RWPE2 (cell line): ENCODE results near the gene FAM13B.
A peak's percentile ranks its signal among the peaks of the same experiment; 100 is the strongest.
"Not testable (repeated sequence)": the region's sequence is repeated elsewhere in the genome, so short reads cannot be mapped to it uniquely, and the experiment has no call there.

ENCODE experiments used
- ATAC-seq: fragments of 200-7000 bp; cut with Tn5 transposase; 3 replicates; pipeline ENCODE4 v1.9.1; 2021; ENCODE audit warnings: low read depth
- DNase-seq: peaks from one replicate; pipeline ENCODE4 v3.0.0-alpha.2; 2020; ENCODE audit warnings: low spot score
- H3K27ac ChIP-seq: fragments of 450-650 bp; 2 replicates; pipeline ENCODE4 v1.5.1; 2017; ENCODE audit warnings: mild to moderate bottlenecking; ENCODE audit not compliant: poor library complexity, severe bottlenecking
- H3K27me3 ChIP-seq: fragments of 250-450 bp; sonication (Bioruptor Pico); 2 replicates; pipeline ENCODE4 v1.5.1; 2021; ENCODE audit warnings: mild to moderate bottlenecking, moderate library complexity; ENCODE audit not compliant: insufficient read depth, poor library complexity, severe bottlenecking
- H3K36me3 ChIP-seq: fragments of 250-450 bp; sonication (Bioruptor Pico); 2 replicates; pipeline ENCODE4 v1.5.1; 2020; ENCODE audit warnings: low read depth, mild to moderate bottlenecking, moderate library complexity
- H3K4me1 ChIP-seq: fragments of 250-450 bp; sonication (Bioruptor Pico); 2 replicates; pipeline ENCODE4 v1.5.1; 2021; ENCODE audit warnings: mild to moderate bottlenecking, moderate library complexity; ENCODE audit not compliant: insufficient read depth, poor library complexity, severe bottlenecking
- H3K4me3 ChIP-seq: fragments of 250-450 bp; sonication (Bioruptor Pico); 2 replicates; pipeline ENCODE4 v1.5.1; 2021; ENCODE audit warnings: mild to moderate bottlenecking, moderate library complexity; ENCODE audit not compliant: severe bottlenecking
- H3K9me3 ChIP-seq: fragments of 250-450 bp; sonication (Bioruptor Pico); 2 replicates; pipeline ENCODE4 v1.5.1; 2021; ENCODE audit warnings: mild to moderate bottlenecking, moderate library complexity; ENCODE audit not compliant: severe bottlenecking
- CTCF ChIP-seq: fragments of 450-650 bp; IDR thresholded peaks from one replicate; pipeline ENCODE4 v1.5.1; 2017; ENCODE audit warnings: mild to moderate bottlenecking, moderate library complexity; ENCODE audit not compliant: poor library complexity, severe bottlenecking

Gene FAM13B

DNA sequence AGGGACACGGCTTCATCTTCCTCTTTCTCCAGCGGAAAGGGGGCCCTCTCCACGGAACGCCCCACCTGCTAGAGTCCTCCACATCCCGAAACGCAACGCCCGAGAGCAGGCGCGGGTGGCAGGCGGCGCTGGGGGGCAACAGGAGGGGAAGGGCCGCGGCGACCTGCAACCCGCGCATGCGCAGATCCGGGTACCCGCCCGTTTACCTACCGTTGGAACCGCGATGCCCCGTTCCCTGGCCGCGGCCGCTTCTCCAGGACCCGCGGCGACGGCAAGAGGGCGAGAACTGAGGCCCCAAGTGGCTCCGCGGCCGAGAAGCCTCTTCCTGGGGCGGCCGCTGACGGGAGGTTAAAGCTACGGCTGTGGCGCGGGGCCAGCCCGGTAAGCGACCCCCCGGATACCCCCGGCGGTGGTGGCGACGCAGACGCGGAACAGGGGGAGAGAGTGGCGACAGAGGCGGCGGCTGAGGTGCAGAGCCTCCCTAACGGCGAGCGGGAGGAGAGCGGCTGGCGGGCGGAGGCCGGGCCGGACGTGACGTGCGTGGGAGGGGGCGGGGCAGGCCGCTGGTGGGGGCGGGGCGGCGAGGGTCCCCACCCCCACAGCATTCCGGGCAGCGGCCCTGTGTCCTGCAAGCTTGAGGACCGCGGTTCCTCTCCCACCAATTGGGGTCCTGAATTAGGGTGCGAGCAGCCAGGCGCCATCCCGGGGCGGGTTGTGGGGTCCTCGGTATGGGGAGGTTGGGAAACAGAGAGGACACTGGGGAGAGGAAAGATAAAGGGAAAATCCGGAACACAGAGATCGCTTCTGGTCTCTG, at the start of gene FAM13B:
Gene FAM13B, minus strand, starts transcription at position 508 of the 814 bp plus-strand sequence. CDS start 13,968 bp downstream, outside the sequence.
- peak within 1 kb of the TSS; percentile 83 for H3K27ac ChIP-seq
- peak within 1 kb of the TSS; percentile 99 for H3K4me3 ChIP-seq
- peaks cover 12% of the 10 kb centered on the region for H3K36me3 ChIP-seq
- peak; percentile 89 for DNase-seq
- H3K4me1 ChIP-seq = peaks cover 18% of the 10 kb centered on the region
- peak; percentile 77 for ATAC-seq
- peak; percentile 20 for TF ChIP-seq CTCF
- no peaks in the 10 kb centered on the region for H3K9me3 ChIP-seq
- H3K27me3 ChIP-seq = no peaks in the 10 kb centered on the region

GRCh38 chr5:138082033-138082432, 49.2 kb upstream of the FAM13B start:
- Histone ChIP-seq H3K36me3 (no peaks in the 10 kb centered on the region), H3K9me3 (no peaks in the 10 kb centered on the region), H3K27me3 (no peaks in the 10 kb centered on the region), H3K4me1 (no peaks in the 10 kb centered on the region), H3K4me3 (no peak overlapping the region), H3K27ac (no peak overlapping the region)
- no peak for TF ChIP-seq CTCF
- no peak for ATAC-seq
- no peak for DNase-seq

GRCh38 chr5:138078006-138078643, 45.2 kb upstream of the FAM13B start:
- no peaks in the 10 kb centered on the region for H3K9me3 ChIP-seq
- ATAC-seq (no peak), DNase-seq (no peak)
- no peaks in the 10 kb centered on the region for H3K36me3 ChIP-seq
- H3K27ac ChIP-seq = no peak overlapping the region
- no peak overlapping the region for H3K4me3 ChIP-seq
- no peak for TF ChIP-seq CTCF
- no peaks in the 10 kb centered on the region for H3K27me3 ChIP-seq
- no peaks in the 10 kb centered on the region for H3K4me1 ChIP-seq

DNA sequence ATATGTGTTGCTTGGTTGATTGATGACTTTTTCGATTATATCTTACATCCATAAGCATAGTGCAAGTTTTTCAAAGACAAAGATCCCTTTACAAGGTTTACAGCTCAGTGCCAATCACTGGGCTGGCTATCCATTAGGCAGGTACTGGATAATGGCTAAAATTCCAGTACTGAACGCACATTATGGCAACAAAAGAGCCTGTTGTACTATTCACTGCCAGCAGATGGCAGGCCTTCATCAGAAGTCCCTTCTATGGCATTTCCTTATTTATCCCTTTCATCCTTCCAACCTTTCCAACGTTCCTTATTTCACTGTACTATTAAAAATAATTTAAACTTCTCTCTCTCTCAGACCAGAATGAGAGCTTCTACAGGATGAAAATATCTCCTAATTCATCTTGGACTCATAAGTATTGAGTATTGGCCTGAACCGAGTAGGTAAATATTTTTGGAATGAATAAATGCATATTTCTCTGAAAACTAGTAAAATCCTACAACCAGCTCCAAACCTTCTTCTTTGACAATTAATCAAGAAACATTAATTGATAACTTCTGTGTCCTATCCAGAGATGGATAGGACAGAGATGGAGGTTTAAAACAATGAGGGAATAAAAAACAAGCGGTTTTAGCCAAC, 44.3 kb upstream of the FAM13B start:
- Histone ChIP-seq H3K9me3 (no peaks in the 10 kb centered on the region), H3K4me1 (no peaks in the 10 kb centered on the region), H3K4me3 (no peak overlapping the region), H3K27me3 (no peaks in the 10 kb centered on the region), H3K36me3 (no peaks in the 10 kb centered on the region), H3K27ac (no peak overlapping the region)
- no peak for DNase-seq
- TF ChIP-seq CTCF = peak; percentile 99
- ATAC-seq = peak; percentile 76

DNA sequence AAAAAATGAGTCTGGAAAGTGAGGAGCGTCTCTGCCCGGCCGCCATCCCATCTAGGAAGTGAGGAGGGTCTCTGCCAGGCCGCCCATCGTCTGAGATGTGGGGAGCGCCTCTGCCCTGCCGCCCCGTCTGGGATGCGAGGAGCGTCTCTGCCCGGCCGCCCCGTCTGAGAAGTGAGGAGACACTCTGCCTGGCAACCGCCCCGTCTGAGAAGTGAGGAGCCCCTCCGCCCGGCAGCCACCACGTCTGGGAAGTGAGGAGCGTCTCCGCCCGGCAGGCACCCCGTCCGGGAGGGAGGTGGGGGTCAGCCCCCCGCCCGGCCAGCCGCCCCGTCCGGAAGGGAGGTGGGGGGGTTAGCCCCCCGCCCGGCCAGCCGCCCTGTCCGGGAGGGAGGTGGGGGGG, 37.1 kb upstream of the FAM13B start:
- DNase-seq, H3K4me3 ChIP-seq, H3K27me3 ChIP-seq, H3K36me3 ChIP-seq, H3K27ac ChIP-seq, H3K4me1 ChIP-seq, ATAC-seq, H3K9me3 ChIP-seq: not testable (repeated sequence)
